Adrenal gland (tissue), 5 donors: ENCODE measurements around the gene NRXN3.

Source experiments
- POLR2A ChIP-seq, 2 donors: fragments of 450-650 bp; IDR thresholded peaks; one replicate each; pipeline ENCODE4 v1.6.1; 2017; ENCODE audit warnings: antibody characterized with exemption in 2 of 2, mild to moderate bottlenecking in 2 of 2, moderate library complexity in 1 of 2
- TF ChIP-seq, protein P1 (sequence below), 6 experiments: fragments of 450-650 bp in 4 of 6; fragments of 200-600 bp in 2 of 6; sonication (generic) in 1 of 6; IDR thresholded peaks; 1 replicate in 5 of 6; 2 replicates in 1 of 6; pipeline versions ENCODE4 v1.5.1 to v1.8.0; 2016 to 2021; ENCODE audit warnings: antibody characterized with exemption in 6 of 6, mild to moderate bottlenecking in 2 of 6, moderate library complexity in 1 of 6
- donor health status: DM: no; HTN: no; CAD: no.

GRCh38 chr14:79602045-79602444 lies 1431.9 kb downstream of the NRXN3 start:
- TF ChIP-seq, protein P1, sequence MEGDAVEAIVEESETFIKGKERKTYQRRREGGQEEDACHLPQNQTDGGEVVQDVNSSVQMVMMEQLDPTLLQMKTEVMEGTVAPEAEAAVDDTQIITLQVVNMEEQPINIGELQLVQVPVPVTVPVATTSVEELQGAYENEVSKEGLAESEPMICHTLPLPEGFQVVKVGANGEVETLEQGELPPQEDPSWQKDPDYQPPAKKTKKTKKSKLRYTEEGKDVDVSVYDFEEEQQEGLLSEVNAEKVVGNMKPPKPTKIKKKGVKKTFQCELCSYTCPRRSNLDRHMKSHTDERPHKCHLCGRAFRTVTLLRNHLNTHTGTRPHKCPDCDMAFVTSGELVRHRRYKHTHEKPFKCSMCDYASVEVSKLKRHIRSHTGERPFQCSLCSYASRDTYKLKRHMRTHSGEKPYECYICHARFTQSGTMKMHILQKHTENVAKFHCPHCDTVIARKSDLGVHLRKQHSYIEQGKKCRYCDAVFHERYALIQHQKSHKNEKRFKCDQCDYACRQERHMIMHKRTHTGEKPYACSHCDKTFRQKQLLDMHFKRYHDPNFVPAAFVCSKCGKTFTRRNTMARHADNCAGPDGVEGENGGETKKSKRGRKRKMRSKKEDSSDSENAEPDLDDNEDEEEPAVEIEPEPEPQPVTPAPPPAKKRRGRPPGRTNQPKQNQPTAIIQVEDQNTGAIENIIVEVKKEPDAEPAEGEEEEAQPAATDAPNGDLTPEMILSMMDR (IDR thresholded peaks at IDR 0.05): no peak
- TF ChIP-seq POLR2A (IDR thresholded peaks at IDR 0.05): no peak
